CD4-positive, alpha-beta T cell treated with Interferon alpha-2 for 1 hour (primary cell): ENCODE results near the gene BORCS8.

Experiments used
- DNase-seq, 2 donors: peaks; one replicate each; pipeline ENCODE4 v3.0.0-alpha.2; 2020 to 2022

BORCS8 gene

DNA sequence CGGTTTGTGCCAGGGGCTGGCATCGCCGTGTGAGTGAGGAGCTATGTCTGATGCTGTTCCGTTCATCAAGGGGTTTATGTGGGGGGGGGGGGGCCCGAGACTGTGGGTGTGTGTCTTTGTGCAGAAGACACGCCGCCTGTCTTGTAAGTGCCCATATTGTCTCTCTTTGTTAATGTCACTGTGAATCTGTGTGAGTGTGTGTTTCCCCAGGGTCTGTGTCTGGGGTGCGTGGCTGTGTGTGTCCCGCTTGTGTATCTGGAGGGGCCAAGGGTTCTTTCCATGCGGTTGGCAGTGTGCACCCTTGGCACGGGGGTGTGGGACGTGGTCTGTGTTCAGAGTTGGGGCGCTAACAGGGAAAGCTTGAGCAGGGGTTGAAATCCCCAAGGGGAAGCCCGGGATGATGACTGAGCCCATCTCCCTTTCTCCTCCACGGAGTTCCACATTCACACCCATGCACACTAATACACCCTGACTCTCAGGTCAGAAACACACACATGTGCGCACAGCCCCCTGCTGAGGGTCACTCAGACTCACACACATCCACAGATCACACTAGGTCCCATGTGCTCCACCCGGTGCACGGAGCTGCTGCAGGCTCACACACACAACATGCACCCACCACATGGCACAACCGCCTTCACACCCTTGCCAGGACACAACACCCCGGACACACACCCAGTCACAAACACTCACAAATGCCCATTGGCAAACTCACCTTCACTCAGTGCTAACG is 21.6 kb upstream of the BORCS8 start:
- DNase-seq = no peak

DNA sequence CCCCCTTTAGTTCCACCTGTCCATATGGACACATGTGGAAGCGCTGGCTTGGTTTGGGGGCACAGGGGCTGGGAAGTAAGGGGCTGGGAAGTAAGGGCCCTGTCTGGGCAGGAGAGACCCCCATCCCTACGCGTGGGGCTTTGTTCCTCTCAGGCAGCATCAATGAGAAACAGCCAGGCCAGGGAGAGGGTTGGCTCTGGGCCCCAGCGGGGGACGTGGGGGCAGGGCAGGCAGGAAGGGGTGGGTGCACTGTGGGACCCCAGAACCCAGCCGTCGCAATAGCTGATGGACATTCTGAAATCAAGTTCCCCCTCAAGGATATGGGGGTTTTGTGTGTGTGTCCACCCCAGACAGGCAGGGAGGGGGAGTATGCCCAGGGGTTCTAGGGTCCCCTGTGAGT is 21.0 kb upstream of the BORCS8 start:
- DNase-seq = no peak

GRCh38 chr19:19211499-19212420 is 19.8 kb upstream of the BORCS8 start, which contains the start of gene NCAN:
TSS of gene NCAN (plus strand) at chr19:19211958. CDS start at chr19:19216954, 4,996 bp downstream.
- DNase-seq = no peak

GRCh38 chr19:19209372-19209771 is 17.4 kb upstream of the BORCS8 start:
- DNase-seq = no peak

DNA sequence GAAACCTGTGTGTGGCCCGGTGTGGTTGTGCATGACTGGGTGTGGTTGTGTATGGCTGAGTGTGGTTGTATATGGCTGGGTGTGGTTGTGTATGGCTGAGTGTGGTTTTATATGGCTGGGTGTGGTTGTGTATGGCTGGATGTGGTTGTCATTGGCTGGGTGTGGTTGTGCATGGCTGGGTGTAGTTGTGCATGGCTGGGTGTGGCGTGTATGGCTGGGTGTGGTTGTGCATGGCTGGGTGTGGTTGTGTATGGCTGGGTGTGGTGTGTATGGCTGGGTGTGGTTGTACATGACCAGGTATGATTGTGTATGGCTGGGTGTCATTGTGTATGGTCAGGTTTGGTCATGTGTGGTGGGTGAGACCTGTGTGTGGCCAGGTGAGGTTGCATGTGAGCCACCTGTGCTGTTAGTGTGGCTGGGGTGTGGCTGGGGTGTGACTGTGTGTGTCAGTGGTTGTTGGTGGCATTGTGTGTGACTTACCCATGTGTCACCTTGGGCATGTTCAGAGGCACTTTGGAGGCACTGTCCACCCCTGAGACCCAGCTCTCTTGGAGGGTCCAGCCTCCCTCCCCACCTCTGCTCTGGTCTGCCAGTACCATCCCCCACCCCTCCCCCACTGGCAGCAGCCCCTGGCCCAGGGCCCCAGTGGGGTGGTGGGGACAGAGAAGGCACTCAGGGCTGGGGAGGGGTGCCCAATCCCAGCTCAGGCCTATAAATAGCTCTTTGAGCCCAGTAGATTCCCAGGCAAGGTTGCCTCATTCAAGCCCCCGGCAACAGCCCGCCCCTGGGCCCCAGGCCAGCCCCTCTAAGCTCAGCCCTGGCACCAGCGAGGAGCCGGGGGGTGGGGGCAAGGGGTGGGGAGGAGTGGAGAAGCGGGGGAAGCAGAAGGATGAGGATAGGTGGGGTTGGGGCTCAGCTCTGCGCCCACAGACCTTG is 16.0 kb upstream of the BORCS8 start:
- DNase-seq = no peak

GRCh38 chr19:19206938-19207337 is 15.0 kb upstream of the BORCS8 start:
- no peak for DNase-seq

DNA sequence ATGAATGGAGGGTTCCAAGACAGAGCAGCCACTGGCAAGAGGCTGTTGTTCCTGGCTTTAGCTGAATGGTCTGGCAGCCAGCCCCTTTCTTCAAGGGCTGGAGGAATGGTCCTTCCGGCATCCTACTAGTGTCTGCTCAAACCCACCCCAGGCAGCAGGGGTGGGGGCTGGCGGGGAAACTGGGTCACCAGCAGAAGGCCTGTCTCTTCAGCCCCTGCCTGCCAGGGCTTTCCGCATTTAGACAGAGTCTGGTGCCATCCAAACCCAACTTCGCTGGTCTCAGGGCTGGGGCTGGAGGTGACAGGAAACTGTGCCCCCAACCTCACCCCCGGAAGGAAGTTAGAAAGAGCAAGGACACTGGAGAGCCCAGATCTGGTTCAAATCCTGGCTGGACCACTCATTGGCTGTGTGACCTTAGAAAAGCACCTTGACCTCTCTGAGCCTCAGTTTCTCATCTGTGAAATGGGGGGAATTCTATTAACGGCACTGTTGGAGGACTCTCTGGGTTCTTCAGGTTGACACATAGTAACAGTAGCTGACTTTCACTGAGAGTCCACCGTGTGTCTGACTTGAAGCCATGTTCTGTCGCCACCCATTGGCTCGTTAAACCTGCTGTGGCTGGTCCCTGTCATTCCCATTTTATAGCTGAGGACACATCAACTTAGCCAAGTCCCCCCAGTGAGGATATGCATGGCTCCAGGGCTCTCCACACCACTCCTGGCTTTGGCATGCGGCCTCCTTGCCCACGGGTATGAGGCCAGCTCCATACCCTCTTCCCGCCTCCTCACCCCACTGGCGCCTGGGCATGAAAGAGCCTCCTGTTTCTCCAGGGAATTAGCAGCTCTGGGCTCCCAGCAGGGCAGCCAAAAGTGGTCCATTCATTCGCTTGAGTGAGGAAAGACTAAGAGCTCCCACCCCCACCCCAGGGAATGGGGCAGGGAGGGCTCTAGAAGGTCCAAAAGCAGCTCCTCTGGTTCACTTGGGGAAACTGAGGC is 13.8 kb upstream of the BORCS8 start:
- no peak for DNase-seq

DNA sequence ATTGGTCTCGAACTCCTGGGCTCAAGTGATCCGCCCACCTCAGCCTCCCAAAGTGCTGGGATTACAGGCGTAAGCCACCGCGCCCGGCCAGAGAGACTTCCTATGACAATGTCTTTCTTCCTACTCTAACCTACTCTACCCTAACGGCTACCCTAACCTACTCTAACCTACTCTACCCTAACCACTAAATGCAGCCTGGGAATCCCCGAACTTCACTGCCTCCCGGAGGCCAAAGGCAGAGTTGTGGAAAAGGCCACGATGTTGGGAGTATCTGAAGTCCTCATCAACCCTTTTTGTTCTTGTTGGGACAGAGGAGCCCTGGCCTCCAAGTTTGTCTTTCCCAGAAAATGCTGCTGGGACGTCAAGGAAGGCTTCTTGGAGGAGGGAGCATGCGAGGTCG is 12.2 kb upstream of the BORCS8 start:
- no peak for DNase-seq

- peak; percentile 91 to 93 for DNase-seq
These were observed 11.3 kb upstream of the BORCS8 start, which contains the start of gene NR2C2AP for GRCh38 chr19:19203012-19203856. TSS of gene NR2C2AP (minus strand) at chr19:19203414. CDS start at chr19:19203060, 354 bp downstream.

- DNase-seq = no peak
These were observed 10.7 kb upstream of the BORCS8 start for GRCh38 chr19:19202707-19203011.

GRCh38 chr19:19201697-19202630 is 10.0 kb upstream of the BORCS8 start:
- no peak for DNase-seq

DNA sequence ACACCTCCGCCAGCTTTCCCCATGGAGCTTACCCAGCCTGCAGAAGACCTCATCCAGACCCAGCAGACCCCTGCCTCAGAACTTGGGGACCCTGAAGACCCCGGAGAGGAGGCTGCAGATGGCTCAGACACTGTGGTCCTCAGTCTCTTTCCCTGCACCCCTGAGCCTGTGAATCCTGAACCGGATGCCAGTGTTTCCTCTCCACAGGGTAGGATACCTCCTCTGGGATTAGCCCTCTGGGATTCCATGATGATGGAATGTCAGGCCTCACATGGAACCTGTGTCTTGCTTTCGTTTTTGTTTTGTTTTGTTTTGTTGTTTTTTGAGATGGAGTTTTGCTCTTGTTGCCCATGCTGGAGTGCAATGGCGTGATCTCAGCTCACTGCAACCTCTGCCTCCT is 2.0 kb upstream of the BORCS8 start:
- no peak for DNase-seq

DNA sequence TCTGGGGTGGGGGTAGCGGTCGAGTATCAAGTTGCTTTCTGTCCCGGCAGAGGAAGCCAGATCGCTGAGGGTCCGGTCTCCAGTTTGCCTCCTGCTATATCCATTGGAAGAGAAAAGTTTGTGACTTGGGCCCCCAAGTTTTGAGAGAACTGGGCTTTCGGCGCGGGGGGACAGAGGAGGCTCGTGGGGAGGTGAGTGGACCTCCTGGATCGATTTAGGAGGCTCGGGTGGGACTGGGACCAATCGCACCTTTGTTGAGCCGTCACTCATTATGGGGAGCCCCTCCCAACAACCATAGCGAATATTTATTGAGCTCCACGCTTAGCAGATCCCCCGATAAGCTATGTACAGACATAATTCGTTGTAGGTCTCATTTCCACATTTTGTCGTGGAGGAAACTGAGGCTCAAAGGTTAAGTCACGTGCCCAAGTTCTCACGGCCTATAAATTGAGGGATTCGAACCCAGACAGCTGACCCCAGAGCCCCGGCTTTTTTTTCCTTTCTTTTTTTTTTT is 1.0 kb upstream of the BORCS8 start:
- DNase-seq = no peak

GRCh38 chr19:19191768-19192077 is 229 bp downstream of the BORCS8 start:
- no peak for DNase-seq

GRCh38 chr19:19186742-19187141 is 5.2 kb downstream of the BORCS8 start:
- DNase-seq = no peak

- DNase-seq = peak; percentile 49 to 75
These were observed 5.9 kb downstream of the BORCS8 start for GRCh38 chr19:19185853-19186740.

- no peak for DNase-seq
These were observed 10.4 kb downstream of the BORCS8 start for GRCh38 chr19:19181488-19181998.
